Kidney capillary endothelial cell (primary cell): ENCODE measurements around the gene NDUFAF8.

Source experiments
- DNase-seq: peaks from one replicate; pipeline ENCODE4 v3.0.0-alpha.2; 2018; ENCODE audit warnings: low spot score

Gene NDUFAF8

DNA sequence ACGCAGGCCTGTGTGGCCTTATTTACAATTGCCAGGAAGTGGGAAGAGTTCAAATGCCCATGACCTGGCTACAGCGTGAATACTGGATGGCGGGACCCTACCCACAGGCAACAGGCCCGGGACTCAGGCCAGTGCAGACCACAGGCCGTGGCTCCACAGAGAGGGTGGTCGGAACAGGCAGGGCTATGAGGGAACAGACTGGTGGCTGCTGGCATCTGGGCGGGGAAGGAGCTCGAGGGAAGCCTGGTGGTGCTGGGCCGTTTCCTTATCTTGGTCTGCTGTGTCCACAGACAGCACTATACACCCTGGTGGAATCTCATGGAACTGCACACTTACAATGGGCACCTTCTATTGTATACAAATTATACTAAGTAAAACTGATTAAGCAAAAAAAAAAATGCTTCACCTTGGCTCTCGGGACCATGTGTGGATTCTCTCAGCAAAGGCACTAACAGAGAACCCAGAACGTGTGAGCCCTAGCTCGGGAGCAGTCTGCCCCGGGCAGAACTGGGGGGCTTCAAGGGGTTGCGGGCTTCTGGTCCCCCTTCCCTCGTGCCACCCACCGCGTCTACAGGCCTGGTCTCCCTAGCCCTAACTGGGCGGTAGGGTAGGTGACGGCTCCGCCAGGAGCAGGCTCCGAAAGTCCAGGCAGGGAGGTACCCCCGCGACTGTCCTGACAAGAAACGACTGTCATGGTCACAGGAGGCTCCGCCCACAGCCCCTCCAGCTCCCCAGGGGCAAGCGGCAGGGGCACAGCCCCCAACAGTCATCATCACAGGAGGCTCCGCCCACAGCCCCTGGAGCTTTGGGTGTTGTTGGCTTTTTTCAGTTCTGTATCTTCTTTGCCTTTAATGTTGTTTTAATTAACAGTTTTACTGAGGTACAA, 38.2 kb upstream of the NDUFAF8 start:
- DNase-seq, result peak; percentile 76

DNA sequence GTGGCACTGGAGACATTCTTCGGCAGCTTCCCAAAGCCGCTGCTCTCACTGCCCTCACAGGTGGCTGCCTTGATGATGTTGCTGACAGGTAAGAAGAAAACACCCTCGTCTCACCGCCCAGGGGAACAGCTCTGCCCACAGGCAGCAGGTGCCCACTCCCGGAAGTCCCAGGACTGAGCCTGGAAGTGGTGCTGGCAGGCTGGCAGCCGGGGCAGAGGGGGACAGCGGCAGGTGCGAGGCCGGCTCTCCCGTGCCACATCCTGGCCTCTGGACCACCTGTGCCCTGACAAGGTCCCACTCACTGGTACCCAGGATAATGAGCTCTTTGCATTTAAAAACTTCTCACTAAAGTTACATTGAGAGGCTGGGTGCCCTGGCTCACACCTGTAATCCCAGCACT, 36.8 kb upstream of the NDUFAF8 start:
- DNase-seq, result no peak

DNA sequence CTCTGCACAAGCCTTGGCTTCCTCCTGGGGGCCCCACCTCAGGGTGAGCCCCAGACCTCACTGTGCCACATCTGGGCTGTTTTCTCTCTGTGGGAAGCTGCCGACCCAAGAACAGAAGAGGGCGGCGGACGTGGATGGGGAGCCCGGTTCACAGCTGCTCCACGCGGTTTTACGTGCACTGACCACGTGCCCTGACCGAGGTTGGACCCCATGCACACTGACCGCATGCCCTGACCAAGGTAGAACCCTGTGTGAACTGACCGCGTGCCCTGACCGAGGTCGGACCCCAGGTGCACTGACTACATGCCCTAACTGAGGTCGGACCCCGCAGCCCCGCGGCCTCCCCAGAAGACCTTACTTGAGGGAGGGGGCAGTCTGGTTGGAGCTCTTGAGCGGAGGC, 36.0 kb upstream of the NDUFAF8 start:
- no peak for DNase-seq

DNA sequence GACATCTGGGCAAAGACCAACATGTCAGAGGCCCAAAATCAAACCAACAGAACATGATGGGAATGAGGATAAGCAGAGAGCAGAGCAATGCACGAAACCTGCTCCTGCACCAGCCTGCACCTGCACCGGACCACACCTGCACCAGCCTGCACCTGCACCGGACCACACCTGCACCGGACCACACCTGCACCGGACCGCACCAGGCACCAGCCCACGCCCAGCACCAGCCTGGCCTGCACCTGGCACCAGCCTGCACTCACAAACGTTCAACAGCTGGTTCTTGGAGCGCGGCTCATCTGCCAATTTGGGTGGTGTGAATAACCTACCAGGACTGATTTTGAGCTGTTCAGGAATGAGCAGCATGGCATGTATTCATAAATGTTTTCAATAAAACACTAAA, 34.5 kb upstream of the NDUFAF8 start:
- no peak for DNase-seq

DNA sequence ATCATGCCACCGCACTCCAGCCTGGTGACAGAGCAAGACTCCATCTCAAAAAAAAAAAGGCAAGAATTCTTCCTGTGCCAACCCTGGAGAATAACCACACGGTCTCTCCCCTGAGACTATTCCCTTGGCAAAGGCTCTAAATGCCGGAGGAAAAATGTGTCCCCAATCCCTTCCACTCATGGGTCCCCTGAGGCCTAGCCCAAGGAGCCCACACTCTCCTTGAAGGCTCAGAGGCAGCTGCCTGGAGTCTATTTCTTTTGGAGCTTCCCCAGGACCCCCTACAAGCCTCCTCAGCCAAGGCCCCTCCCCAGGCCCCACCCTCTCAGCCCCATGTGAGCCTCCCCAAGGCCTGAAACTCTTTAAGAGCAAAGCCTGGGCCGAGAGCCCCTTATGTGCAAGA, 33.0 kb upstream of the NDUFAF8 start:
- DNase-seq, result no peak

DNA sequence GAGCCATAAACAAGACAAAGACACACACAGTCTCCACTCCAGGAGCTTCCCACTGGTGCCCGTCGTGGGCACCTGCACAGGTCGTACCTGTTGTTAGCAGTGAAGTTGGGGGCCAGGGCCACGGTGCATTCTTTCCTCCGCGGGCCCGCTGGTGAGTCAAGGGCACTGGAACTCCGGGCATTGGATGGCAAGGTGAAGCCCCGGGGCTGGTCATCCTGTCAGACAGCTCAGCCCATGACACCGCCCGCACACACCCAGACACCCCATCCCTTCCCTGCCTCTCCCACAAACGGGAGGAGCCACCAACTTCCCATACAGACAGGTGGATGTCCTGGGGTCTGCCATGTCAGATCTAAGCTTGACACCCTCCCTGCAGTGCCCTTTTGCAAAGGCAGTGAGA, 32.5 kb upstream of the NDUFAF8 start:
- no peak for DNase-seq

DNA sequence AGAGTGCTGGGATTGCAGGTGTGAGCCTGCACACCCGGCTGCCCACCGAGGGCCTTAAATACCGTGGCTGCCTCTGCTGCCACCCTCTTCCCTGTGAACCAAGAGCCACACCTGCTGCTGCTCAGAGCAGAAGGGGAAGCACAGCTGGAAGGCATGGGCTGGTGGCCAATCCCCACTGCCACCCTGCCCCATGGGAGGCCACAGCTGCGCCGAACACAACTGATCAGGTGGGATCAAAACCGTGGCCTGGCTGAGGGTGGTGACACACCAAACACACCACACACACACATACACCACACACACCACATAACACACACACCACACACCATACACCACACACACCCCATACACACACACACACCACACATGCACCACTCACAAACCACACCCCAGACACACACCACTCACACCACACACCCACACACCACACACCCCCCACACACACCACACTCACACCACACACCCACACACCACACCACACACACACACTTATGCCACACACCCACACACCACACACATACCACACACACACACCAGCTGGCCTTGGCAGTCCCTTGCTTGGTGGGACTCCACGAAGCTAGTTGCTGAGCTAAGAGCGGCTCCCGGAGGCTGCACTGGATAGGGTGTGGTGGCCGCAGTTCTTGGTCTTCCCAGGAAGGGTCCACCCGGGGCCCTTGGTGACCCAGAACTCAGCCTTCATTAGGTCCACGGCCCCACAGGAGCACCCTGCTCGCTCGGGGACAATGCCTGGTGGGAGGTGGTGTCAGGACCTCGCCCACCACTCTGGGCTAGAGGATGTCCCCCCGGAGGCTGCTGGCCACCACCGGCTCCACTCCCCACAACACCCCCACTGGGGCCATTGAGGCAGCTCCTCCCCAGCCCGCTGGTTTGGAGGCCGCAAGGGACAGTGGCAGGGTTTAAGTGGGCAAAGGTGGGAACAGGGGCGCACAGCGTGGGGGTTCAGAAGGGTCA, 31.2 kb upstream of the NDUFAF8 start:
- no peak for DNase-seq

DNA sequence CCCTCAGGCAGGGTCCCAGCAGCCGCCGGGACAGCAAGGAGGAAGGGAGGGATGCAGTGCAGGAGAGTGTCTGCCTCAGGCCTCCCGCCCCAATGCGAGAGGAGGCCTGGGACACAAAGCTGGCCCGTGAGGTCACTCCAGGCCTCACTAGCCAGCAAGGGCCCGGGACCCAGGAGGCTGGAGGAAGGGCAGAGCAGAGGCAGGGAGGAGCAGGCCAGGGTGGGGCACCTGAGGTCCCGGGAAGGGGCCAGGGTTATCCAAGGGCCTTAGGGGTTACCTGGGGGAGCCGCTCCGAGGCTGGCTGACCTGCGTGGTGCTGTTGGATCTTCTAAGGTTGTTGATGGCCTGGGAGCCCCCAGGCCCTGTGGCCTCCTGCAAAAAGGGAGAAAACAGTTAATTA, 30.5 kb upstream of the NDUFAF8 start:
- DNase-seq, result no peak

DNA sequence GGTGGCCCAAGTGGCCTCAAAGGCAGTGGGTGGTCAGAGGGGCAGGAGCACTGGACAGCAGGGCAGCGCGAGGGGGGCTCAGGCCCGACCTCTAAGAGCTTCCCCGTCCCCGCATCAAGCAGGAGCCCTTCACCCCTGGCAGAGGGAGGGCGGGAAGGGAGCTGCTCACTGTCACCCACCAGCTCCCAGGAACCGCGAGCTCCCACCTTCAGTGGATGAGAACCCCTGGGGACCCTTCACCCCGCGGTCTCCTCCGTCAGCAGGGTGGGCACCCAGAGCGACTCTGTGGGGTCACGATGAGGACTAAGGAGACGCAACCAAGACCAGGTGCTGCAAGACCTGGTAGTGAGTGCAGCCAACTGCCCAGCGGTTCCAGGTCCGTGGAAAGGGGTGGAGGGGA, 30.0 kb upstream of the NDUFAF8 start:
- DNase-seq, result no peak

DNA sequence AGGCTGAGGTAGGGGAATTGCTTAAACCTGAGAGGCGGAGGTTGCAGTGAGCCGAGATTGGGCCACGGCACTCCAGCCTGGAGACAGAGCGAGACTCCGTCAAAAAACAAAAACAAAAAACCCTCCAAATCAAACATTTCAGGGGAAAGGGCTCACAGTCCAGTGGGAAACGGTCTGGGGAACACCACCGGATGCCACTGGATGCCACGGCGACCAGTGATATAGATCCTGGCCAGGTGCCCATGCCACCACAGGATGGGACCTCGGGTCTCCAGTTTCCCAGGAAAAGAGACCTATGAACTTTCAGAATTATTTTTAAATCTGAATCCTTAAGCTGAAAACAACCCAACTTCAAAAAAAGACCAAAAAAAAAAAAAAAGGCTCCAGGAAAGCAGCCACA, 28.7 kb upstream of the NDUFAF8 start:
- DNase-seq, result no peak

DNA sequence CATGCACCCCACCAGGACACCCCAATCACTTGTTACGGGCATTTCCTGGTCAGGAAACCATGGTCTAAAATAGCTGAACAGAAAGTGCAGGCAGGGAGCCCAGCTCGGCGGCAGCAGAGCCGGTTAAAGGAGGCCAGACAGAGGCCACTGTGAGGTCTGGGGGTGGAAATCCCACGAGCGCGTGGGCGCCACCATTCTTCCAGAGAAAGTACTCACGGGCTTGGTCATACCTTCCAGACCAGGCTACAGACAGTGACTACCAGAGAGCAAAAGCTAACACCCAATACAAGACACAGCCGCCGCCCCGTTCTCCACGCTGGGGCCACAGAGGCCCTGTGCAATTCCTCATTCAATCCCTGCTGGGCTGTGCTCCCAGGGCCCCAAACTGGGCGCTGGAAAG, 28.2 kb upstream of the NDUFAF8 start:
- no peak for DNase-seq

DNA sequence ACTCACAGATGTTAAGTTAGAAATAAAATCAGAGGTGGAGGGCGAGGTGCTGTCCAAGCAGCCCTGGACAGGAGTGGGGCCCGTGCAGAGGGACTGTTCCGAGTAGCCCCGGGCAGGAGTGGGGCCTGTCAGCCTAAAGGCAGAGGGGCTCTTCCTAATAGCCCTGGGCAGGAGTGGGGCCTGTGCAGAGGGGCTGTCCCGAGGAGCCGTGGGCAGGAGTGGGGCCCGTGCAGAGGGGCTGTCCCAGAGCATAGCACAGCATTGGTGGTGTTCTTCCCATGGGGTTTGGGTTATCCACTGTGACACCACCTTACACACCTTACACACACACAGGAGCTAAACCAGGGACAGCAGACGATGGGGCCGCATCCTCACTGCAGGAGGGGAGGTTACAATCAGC, 26.8 kb upstream of the NDUFAF8 start:
- no peak for DNase-seq

DNA sequence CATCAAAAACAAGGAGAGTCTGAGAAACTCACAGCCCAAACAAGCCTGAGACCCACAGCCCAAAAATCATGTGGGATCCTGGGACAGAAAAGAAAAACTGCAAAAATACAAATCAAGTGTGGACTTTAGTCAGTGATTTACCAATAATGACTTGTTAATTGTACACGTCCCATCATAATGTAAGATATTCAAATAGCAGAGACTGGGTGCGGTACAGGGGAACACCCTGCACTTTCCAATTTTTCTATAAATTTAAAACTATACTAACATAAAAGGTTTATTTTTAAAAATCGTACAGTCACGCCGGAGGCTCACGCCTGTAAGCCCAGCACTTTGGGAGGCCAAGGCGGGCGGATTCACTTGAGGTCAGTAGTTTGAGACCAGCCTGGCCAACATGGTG, 25.1 kb upstream of the NDUFAF8 start:
- DNase-seq, result no peak

DNA sequence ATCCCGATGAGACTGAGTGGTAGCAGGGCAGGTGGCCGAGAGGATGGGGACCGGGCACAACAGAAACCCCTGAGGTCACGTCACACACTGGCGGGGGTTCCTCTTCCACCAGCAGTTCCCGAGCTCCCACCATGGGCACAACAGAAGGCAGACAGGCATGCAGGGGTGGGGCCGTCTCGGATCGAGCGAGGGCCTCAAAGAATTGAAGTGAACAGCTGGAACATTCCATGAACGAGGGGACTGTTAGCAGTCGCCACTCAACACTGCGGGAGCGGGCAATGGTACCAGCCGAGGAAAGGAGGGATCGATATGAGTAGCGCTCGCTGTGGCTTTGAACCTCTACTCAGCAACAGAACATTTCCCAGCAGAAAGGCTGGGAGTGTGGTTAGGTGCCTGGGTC, 21.6 kb upstream of the NDUFAF8 start:
- DNase-seq, result no peak

DNA sequence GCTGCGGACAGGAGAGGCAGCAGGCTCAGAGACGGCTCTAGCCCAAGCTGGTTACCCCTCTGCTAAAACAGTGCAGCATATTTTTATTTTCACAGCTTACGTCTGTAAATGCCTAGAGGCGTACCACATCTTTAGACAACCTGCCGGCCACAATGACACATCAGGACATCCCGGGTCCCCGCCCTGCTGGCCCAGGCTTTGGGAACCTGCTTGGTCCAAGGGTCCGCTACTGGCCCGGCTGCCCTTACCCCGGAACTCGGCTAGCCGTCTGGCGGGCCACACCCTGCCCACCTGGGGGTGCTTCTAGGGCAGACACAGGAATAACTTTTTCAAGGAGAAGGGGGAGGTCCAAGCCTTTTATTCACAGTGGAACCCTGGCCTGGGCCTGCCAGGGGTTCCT, 20.7 kb upstream of the NDUFAF8 start:
- no peak for DNase-seq

DNA sequence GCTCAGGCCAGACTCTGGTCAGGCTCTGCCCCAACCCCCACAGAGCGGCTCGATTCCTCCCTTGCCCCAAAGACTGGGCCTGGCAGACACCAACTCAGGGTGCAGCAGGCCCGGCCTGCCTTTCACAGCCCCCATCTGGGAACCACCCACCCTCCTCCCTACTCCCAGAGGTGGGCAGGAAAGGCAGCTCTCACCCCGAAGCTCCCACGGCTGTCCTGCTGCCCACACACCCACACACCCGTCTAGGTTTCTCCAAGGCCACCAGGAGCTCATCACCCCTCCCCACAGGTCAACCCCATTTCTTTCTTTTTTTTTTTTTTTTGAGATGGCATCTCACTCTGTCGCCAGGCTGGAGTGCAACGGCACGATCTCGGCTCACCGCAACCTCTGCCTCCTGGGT, 20.1 kb upstream of the NDUFAF8 start:
- no peak for DNase-seq

DNA sequence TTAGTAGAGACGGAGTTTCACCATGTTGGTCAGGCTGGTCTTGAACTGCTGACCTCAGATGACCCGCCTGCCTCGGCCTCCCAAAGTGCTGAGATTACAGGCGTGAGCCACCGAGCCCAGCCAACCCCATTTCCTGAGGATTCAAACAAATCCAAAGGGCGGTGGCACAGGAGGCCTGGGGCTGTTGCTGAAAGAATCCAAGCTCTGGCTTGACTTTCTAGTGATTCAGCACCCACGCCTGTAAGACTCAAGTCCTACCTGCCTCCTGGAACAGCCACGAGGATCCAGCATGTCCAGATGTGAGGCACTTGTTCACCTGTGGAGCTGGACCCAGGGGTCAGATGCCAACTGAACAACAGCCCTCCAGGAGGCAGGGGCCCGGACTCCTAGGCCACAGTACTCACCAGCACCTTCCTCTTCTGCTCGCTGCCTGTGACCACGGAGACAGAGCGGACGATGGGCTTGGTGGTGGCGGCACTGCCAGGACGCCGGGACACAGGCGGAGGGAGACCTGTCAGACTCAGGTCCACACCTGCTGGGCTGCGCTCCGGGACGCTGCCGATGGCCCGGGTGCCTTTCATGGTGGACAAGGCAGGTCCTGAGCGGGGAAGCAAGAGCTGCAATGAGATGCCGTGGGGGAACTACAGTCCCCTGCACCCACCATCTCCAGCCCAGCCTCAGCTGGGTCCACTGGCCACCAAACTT, 19.5 kb upstream of the NDUFAF8 start:
- DNase-seq, result no peak

DNA sequence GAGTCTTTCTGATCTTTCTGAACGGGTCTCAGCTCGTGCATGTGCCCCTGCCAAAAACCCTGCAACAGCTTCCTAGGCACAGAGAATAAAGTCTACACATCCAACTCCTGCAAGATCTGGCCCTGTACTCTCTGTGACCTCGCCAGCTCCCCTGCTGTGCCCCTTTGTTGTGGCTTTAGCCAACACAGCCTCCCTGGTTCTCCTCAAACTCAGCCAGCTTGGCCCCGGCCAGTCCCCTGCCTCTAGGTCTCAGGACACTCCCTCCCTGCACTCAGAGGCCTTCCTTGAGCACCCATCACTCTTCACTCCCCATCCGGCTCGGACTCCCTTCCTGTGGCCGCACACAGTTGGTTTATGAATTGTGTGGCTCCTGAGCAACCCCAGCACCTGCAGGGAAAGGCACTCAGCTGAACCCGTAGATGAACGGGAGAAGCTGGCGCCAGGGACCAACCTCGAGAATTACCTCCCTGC, 17.7 kb upstream of the NDUFAF8 start:
- no peak for DNase-seq

DNA sequence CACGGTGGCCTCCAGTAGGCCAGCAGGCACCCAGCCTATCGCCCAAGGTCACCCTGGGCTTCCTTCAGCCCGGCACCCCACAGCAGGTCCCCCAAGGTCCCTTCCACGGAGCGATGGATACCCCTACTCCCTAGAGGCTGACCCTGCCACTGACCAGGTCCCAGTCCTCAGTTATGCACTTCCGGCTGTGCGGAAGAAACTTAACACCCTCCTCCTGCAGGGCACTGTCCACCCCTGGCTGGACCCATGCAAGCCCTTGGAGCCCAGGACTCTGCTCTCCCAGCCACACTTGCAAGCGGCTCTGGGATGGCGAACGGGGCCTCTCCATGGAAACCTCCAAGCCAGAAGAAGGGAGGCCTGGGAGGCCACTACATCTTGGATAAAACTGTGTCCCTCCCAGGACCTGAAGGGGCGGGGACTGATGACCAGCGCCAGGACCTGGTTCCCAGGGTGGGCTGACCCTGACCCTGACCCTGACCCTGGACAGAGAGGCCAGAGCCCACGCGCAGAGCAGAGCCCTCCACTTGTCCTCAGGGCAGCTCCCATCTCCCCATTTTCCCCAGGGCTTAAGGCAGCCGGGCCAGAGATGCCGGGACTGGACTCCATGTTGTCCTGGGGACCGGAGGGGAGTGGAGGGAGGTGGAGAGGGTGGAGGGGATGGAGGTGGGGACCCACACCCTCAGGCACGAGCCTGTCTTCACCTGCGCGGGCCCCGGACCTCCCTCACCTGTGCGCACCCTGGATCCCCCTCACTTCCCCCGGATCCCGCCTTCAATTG, 17.1 kb upstream of the NDUFAF8 start:
- no peak for DNase-seq

DNA sequence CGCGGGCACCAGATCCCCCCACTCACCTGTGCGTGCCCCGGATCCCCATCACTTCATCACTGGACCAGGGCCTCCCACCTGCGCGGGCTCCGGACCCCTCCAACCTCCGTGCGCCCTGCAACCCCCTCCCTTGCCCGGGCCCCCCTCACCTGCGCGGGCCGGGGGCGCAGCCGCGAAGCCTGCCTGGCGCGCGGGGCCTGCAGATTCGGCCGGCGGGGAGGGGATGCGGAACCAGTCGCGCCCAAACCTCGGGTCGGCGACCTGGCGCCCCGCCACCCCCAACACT, 16.6 kb upstream of the NDUFAF8 start:
- DNase-seq, result no peak

DNA sequence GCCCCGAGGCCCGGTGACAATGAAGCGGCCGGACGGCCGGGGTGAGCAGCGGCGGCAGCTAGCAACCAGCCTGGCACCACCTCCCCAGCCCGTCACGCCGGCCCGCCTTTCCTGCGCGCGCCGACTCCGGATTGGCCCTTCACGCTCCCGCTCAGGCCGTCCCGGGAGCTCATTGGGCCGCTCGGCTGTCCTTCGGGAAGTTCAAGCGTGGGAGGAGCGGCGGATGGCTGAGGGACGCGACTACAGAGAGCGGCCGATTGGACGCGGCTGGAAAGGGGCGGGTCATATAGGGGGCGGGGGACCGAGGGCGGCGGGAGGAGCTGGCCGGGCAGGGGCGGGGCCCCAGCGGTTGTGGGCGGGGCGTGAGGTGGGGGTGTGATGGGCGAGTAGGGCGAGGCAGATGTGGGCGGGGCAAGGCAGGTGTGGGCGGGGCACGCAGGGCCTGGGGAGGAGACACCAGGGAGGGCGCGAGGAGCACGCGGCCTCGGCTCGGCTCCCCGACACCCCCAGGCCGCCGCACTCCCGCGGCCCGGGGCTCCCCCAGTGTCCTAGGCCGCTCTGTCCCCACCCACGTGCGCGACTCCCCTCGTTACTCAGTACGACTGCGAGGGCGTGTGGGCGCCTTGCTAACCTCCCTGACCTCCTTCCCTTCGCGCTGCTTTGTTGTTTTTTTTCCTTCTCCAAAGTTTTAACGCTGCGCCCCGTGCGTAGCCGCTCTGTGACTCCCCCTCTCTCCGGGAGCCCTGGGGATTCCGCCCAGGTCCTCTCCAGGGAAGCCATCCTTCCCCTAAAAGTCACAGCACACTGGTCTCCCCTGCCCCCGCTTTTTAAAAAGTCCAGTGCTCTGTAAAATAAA, 16.0 kb upstream of the NDUFAF8 start, which contains the start of gene CEP131:
CEP131 (minus strand) TSS at position 60 of the 856 bp plus-strand sequence. CDS start 2,909 bp downstream, outside the sequence.
- peak; percentile 96 for DNase-seq
